Hindlimb muscle (tissue), 1 donor: ENCODE data around the gene DVL2. TPM values are rescaled to one million over a fixed set of nuclear protein-coding genes. Genes with fewer than 3 reads are reported as not detected.
A peak's percentile ranks its signal among the peaks of the same experiment; 100 is the strongest.
"Not testable (repeated sequence)": the region's sequence is repeated elsewhere in the genome, so short reads cannot be mapped to it uniquely, and the experiment has no call there.

Experiments used
- DNase-seq: peaks from one replicate; pipeline ENCODE4 v3.0.0-alpha.2; 2013
- polyA plus RNA-seq: library from polyadenylated mRNA; unstranded; fragments of 120-200 nt; gene quantifications from one replicate; pipeline ENCODE4 v1.2.1, GENCODE V29; 2013; ENCODE audit not compliant: insufficient read length

The DVL2 gene
- polyA plus RNA-seq, 1 donor = 40.6 TPM

DNA sequence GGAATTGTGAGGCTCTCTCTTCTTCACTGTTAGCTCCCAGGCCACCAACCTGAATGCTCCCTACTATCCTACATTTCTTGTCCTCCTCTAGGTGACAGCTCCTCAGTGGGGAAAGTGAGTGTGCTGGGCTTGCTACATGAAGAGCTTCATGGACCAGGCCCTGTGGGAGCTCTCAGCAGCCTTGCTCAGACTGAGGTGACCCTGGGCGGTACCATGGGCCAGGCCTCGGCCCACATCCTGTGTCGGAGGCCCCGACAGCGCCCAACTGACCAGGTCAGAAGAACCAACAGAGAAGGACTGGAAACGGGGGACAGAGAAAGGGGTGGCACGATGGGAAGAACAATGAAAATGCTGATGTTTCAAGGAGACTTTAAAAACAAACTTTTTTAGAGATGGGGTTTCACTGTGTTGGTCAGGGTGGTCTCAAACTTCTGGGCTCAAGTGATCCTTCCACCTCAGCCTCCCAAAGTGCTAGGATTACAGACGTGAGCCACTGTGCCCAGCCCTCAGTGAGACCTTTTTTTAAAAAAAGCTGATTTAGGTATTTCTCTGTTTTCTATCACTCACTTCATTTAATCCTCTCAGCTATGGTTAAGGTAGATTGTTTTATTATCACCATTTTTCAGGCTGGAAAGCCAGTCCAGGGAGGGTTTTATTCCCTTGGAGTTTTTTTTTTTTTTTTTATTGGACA is 22.6 kb upstream of the DVL2 start:
- DNase-seq = no peak

DNA sequence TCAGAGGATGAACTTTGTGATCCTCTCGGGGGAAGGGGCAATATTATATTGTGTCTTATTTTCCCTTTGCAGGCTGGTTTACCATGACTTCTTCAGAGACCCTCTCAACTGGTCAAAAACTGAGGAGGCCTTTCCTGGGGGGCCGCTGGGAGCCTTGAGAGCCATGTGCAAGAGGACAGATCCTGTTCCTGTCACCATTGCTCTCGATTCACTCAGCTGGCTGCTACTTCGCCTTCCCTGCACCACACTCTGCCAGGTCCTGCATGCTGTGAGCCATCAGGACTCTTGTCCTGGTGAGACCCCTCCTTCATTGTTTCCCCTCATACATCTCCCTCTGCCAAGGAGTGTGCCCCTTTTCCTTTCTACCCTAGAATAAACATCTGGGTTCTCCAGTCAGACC is 20.2 kb upstream of the DVL2 start:
- no peak for DNase-seq

DNA sequence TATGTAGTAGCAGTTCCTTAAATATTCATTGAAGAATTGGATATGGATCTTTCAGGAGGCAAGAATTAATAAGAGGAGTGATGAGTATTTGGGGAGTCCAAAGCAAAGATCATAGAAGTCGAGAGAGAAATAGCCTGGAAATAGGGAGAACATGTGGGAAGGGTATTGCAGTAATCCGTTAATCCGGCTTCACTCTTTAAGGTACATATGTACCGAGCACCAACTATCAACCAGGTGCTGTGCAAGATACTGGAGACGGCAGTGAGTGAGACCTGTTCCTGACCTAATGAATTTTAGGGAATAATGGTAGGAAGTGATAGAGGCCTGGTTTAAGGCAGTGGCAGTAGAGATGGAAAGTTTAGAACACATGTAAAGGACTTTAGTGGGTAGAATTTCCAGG is 18.8 kb upstream of the DVL2 start:
- DNase-seq = no peak

DNA sequence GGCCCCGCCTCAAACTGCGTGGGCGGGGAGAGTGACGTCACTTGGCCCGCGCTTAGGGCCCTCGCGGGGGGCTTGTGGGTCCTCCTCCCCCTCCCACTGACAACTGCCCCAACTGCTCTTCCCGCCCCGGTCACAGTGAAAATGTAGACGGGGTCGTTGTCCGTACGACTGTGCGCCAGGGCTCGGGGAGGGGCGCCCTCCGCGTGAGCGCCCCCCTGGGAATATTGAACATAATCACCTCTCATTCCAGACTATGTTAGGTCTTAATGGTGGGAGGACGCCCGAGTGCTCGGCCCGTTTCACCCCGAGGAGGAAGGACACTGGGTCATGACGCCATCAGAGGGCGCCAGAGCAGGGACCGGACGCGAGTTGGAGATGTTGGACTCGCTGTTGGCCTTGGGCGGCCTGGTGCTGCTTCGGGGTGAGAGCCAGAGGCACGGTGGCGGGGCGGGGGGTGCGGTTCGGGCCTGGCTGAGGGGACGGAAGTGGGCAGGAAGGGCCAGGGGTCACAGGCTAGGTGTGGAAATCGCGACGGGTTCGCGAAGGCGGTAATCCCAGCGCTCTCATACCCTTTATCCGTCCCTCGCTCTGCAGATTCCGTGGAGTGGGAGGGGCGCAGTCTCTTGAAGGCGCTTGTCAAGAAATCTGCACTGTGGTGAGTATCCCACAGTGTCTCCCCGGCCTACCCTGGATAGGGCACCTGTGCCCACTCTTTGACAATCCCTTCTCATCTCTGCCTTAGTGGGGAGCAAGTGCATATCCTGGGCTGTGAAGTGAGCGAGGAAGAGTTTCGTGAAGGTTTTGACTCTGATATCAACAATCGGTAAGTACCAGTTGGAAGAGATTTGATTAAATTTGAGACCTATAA is 18.1 kb upstream of the DVL2 start, which contains the start of gene ELP5:
TSS of gene ELP5 (plus strand) at position 40 of the 868 bp plus-strand sequence. CDS start at position 376, 336 bp downstream.
- DNase-seq = peak; percentile 94

DNA sequence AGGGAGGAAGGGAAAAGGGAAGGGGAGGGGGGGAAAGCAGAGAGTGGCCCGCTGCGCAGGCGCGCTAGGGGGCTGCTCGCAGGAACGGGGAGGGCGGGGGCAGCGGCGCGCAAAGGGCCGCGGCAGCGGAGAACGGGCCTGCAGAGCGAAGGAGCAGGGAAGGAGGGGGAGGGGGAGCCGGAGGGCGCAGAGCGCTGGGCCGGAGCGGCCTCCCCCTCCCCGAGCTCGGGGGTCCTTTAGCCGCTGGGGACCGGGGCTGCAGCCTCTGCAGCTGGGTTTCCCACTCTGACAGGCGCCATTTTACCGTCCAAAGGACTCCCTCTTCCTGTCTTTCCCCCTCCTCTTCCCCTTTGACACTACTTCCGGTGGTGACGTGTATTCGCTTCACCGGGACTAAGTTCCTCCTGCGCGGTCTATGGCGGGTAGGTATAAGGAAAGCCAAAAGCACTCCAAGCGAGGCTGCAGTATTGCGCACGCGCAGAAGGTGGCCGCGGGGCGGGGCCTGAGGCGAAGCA is 17.4 kb upstream of the DVL2 start, which contains the start of gene CTDNEP1:
TSS of gene CTDNEP1 (minus strand) at position 74 of the 515 bp plus-strand sequence. CDS start 438 bp downstream, outside the sequence.
- DNase-seq = peak; percentile 100

DNA sequence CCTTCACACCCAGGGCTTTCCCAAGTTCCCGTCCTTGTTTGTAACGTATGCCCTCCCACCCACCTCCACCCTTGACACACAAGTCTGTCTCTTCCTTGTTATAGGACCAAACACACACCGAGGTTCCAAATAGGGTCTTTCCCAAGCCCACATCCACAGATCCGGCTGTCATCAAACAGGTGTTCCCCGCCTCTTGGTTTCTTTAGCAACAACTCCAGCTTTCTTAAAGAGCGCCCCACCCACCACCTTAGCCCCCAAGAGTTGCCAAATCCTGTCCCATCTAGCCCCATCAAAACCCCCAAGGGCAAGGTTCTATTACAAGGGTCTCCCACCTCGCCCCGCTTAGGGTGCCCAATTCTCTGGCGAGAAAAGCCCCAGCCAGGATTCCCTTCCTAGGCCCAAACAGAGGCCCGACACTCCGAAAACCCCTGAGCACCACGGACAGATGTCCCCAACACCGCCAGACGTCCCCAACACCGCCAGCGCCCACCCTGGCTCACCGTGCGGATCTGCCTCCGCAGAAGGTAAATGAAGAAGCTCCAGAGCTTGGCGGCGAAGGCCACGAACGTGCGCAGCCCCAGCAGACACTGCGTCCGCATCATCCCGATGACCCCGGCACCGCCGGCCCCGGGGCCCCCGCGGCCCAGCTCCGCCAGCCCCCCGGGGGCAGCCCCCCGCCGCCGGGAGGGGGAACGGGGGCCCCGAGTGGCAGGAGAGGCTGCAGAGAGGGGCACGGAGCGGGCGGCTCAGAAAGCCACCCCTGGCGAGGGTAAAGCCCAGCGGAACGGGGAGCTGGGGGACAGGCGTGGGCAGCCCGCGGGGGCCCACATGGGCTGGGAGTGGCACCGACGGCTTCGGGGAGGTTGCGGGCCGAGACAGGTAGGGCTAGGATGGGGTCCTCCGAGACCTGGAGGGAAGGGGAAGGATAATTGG is 16.6 kb upstream of the DVL2 start:
- DNase-seq = no peak

DNA sequence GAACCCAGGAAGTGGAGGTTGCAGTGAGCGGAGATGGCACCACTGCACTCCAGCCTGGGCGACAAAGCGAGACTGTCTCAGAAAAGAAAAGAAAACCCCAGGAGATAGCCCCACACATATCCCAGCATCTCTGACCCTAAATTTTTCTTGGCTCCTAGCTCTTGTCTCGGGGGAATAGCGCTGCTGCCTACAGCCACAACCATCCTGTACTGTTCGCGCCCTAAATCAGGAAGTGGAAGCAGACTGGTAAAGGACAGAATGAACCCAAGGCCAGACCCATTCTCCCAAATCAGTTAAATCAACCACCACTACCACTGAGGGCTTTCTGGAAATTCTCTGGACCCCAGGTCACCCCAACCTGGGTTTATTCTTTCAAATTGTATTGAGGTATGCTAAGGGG is 15.5 kb upstream of the DVL2 start:
- DNase-seq = no peak

DNA sequence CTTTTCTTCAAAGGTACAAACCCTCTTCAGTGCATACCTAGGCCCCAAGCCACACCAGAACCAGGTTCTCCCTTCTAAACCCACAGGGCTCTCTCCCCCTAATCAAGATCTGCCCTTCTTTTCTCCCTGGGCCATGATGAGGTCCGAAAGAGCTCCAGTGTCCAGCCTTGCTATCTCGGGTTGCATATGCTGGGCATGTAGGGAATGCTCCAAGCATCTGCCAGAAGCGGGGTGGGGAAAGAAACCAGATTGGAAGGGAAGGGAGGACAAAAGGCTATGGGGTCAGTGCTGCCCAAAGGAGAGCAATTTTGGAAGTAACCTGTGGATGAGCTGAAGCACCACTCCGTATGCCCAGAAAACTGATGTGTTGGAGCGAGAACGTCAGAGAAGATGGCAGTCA is 14.9 kb upstream of the DVL2 start:
- no peak for DNase-seq

DNA sequence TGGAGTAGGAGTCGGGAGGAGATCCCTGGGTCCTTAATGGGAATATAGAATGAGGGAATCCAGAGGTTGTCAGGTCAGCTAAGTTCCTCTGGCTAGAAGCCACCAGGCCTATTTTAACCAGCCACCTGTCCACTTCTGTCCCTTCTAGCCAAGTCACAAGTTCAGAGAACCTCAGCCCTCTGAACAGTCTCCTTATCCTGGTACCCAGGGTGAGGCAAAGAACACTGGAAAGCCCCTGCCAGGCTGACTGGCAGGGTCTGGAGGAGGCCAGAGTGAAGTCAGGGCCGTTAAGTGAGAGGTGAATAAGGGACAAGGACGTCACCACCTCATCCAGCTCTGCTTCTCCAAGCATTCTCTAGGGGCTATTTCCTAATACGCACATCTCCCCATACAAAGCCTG is 14.5 kb upstream of the DVL2 start:
- DNase-seq = no peak

DNA sequence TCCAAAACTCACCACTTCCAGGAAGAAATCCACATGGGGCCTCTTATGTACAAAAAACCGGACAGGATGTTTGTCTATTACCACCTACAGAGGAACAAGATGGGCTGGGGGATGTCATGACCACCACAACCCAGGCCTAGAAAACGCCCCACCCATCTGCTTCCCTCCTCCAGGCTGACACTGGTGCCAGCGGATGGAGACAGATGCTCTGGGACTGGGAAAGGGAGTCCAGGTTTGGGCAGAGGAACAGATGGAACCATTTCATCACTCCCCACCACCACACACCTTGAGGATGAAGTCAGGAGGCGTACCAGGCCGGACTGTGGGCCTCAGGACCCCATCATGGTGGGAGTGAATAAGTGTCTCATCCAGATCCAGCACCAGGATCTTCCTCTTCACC is 12.5 kb upstream of the DVL2 start:
- no peak for DNase-seq

DNA sequence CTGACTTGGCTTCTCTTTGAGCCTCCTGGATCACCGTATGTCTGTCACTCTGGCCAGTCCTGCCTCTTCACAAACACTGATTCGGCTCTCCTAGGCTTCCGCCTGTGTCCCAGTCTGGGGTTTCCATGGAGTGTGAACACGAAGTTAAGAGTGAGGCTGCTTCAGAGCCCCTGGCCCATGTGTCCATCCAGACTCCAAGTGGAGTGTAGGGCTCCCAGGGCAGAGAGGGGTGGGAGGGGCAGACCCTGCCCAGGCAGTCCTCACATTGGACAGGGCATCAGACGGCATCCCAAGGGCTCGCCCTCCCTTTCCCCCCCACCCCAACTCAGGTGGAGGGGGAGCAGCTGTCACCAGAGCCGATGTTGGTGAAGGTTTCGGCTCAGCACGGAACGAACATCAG is 9.5 kb upstream of the DVL2 start:
- not testable (repeated sequence) for DNase-seq

DNA sequence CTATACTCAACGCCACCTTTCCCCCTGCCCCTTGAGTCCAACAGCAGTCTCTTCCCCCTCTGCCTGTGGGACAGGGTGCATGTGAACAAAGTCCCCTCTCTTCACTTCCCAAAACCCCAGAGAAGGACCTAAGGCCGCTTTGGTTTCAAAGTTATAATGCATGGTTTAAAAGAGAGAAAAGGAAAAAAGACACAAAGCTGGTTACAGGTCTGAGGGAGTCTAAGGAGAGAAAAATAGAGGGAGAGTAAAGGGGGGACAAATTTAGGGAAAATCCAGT is 9.1 kb upstream of the DVL2 start:
- DNase-seq = no peak

DNA sequence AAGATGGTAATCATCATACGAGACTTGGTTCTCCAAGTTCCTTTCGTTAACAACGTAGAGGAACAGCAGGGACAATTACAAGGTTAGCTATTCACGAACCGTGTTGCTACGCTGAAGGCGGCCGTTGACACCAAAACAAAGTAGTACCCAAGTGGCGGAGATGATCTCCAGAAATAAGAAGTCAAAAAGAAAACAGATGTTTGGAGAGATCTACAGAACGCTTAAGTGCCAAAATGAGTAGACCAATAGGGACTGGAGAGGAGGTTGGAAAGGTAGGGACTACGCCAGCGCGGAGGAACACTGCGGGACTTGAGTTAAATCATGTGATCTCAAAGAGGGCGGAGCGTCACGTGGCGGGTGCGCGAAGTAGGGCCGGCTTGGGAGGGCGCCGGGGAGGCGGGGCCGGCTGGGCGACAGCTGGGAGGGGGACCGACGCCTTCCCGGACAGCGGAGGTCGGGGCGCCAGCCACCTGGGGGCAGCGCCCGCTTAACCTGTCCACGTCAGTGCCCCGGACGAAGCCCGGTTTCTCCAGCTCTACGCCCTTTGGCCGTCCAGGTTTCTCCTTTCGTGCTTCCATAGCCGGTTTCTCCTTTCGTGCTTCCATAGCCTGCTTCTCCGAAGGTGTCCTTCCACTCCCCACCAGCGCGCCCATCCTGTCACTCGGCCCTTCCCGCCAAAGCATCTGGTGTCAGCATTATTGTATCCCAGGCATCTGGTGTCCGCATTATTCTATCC is 8.6 kb upstream of the DVL2 start:
- peak; percentile 96 for DNase-seq

DNA sequence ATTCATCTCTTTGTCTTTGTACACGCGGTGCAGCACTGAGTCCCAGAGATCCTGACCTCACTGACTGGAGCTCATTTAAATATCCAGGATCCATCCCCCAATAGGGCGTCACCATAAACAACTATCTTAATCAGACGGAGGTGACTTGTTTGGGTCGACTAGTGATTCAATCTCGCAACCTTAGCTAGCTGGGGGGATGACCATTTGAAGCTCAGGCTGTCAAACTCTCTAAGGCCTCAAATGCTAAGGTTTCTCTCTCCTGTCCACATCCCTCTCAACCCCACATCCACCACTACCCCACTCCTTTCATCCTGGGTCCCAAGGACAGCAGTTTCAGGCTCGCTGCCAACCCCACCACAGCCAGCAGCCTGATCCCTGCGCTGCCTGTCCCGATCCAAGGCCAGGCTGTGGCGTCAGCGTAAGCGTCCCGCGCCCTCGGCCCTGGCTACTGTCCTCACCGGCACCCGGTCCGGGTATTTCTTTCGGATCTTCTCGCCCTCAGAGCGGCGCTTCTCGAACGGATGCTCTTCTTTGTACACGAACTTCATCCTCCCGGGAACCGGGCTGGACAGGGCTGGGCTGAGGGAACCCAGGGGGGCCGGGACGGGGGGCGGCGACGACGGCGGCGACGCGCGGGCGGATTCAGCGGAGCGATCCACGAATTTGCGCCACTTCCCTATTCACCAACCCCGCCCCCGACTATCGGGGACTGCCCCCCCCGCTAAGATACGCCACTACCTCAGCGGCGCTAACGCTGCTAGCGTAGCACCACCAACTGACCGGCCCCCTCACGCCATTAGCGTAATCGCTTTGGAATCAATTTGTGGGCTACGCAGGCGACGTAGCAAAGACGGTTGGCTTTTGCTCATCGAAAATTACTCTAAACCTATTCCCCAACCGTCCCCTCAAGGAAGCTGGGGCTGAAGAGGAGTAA is 7.7 kb upstream of the DVL2 start, which contains the start of gene GABARAP:
TSS of gene GABARAP (minus strand) at position 667 of the 934 bp plus-strand sequence. CDS start at position 548, 119 bp downstream.
- peak; percentile 98 for DNase-seq

DNA sequence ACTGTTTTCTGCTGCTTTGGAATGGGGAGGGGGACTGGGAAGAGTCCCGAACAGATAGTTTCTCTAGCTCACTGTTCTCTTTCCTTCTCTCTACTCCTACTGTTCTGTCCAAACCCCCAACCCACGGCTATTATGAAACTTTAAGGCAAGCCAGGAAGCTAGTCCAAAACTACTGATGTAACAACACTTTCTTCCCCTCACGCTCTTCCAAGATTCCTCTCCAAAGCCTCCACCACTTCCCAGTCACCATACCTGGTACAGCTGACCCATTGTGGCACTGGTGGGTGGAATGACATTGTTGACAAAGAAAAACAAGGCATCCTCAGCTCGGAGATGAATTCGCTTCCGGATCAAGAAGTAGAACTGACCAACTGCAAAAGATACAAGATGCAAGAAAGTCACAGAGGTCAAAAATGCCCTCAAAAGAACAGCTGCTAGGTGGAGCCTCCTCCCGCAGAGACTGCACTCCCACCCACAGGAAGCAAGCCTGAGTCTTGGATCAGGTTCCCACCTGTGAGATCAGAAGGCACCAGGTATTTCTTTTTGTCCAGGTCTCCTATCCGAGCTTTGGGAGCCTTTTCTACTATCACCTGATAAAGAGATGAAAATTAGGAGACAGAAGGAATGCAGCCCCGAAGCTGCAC is 6.9 kb upstream of the DVL2 start:
- no peak for DNase-seq

DNA sequence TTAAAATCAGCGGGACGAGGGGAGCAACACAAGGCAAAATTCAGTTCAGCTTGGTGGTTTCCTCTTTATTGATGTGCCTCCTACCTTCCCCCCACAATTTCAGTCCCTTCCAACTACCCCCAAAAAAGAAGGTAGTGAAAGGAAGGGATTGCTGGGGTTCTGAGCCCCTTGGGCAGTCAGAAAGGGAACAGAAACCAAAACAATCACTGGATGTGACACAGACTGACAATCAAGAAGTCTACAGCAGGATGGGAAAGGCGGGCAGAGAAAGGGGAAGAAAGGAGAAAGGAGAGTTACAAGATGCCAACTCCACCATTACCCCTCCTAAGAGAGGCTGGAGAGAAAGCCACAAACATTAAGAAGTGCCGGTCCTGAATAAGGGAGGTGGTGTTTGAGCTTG is 6.1 kb upstream of the DVL2 start:
- DNase-seq = no peak

DNA sequence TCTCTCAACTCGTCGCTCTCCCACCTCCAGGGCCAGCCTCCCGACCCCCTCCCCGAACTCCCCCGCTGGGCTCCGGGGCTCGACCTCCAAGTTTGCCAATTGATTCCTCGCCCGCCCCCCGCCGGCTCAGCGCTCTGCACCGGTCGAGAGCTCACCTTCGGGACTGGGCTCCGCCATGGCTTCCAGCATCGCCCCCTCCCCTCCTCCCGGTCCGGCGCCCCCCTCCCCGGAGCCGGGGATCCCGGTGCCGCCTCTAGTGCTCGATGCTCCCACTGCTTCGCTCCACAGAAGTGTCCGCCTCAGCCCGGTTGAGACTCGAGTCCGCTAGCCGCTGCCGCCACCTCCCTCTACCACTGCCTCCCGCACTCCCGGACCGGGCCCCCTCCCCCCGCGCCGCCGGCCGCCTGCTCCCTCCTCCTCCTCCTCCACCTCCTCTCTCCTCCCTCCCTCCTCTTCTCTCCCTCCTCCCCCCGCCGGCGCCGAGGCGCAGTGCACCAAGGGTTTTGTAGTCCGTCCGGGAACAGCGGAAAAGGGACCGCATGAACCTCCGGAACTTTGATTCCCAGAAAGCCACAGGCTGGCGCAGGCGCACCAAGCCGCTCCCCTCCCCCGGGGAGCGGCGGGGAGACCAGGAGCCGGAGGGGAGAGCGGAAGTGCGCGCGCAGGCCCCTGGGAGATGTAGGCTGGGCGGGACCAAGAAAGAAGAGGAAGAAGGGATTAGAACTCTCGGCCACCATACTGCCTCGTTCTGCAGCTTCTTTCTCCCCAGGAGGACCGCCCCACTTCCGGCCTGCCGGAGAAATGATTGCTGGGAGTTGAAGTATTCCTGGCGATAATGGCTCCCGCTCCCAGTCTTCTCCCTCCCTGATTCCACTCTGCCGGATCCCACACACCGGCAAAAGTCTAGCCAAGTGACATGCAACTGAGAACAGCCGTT is 5.0 kb upstream of the DVL2 start, which contains the start of gene PHF23:
TSS of gene PHF23 (minus strand) at position 367 of the 937 bp plus-strand sequence. CDS start at position 189, 178 bp downstream.
- DNase-seq = peak; percentile 100

DNA sequence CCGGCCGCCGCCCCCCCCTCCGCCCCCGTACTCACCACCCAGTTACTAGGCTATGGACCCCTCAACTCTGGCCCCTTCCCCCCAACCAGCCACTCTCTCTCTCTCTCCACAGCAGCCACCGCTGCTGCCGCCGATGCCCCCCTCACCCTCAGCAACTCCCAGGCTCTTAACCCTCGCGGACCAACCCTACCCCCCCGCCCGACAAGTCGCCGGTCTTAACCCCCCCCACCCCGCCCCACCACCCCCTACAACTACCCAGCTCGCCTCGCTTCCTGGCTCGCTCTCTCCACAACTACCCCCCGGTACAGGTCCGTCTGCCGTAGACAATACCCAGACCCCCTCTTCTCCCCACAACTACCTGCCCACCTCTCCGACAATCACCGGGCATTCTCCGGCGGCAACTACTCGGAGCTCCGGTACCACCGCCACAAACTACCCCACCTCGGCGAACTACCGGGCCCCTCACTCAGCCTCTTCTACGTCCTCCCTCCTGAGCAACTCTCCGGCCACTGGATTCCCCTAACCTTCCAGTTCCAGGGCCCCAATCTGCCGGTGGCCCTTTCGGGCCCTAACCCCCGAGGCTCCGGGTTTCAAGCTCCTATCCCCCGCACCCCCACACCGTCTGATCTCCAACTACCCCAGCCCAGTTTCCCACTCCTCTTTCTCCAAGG is 4.2 kb upstream of the DVL2 start:
- DNase-seq = no peak
